GM23338 (cell line): ENCODE data around the gene RASSF7. TPM values are rescaled to one million over a fixed set of nuclear protein-coding genes. Genes with fewer than 3 reads are reported as not detected.
A peak's percentile ranks its signal among the peaks of the same experiment; 100 is the strongest.

ENCODE experiments used
- ATAC-seq: fragments of 200-7000 bp; cut with Tn5 transposase; 3 replicates; pipeline ENCODE4 v1.9.1; 2020
- DNase-seq: peaks from one replicate; pipeline ENCODE4 v3.0.0-alpha.2; 2015; ENCODE audit warnings: low spot score
- H2AFZ ChIP-seq: fragments of 200-600 bp; sonication (generic); 2 replicates; pipeline ENCODE4 v1.8.0; 2016; ENCODE audit warnings: antibody characterized with exemption, mild to moderate bottlenecking, moderate library complexity
- H3F3A ChIP-seq: fragments of 200-600 bp; sonication (generic); replicated peaks from 2 replicates; pipeline ENCODE4 v1.8.0; 2017; ENCODE audit warnings: antibody characterized with exemption, mixed run types, low read depth
- H3K27ac ChIP-seq: fragments of 200-600 bp; sonication (generic); 2 replicates; pipeline ENCODE4 v1.6.1; 2016; ENCODE audit warnings: low read depth
- H3K27me3 ChIP-seq: fragments of 200-600 bp; sonication (generic); 2 replicates; pipeline ENCODE4 v1.8.0; 2016; ENCODE audit warnings: mild to moderate bottlenecking, mixed run types, moderate library complexity; ENCODE audit not compliant: insufficient read depth
- H3K36me3 ChIP-seq: fragments of 200-600 bp; sonication (generic); 2 replicates; pipeline ENCODE4 v1.8.0; 2016; ENCODE audit warnings: mild to moderate bottlenecking; ENCODE audit not compliant: insufficient read depth
- H3K4me1 ChIP-seq: fragments of 200-600 bp; sonication (generic); 2 replicates; pipeline ENCODE4 v1.8.0; 2016; ENCODE audit warnings: mild to moderate bottlenecking, moderate library complexity; ENCODE audit not compliant: insufficient read depth
- H3K4me2 ChIP-seq: fragments of 200-600 bp; sonication (generic); 2 replicates; pipeline ENCODE4 v1.7.1; 2017; ENCODE audit warnings: mixed run types
- H3K4me3 ChIP-seq: fragments of 200-600 bp; sonication (generic); 2 replicates; pipeline ENCODE4 v1.6.1; 2016; ENCODE audit warnings: mixed run types
- H3K79me2 ChIP-seq: fragments of 200-600 bp; sonication (generic); replicated peaks from 2 replicates; pipeline ENCODE4 v1.8.0; 2017; ENCODE audit warnings: mild to moderate bottlenecking; ENCODE audit not compliant: insufficient read depth
- H3K9me2 ChIP-seq: fragments of 200-600 bp; sonication (generic); 2 replicates; pipeline ENCODE4 v1.8.0; 2017; ENCODE audit not compliant: insufficient read depth
- H4K20me1 ChIP-seq: fragments of 200-600 bp; sonication (generic); replicated peaks from 2 replicates; pipeline ENCODE4 v1.8.0; 2017; ENCODE audit warnings: mild to moderate bottlenecking; ENCODE audit not compliant: insufficient read depth
- H3K27ac Mint-ChIP-seq: 2 replicates; pipeline ENCODE4 v1.8.0; 2020; ENCODE audit warnings: inconsistent platforms, mild to moderate bottlenecking, moderate library complexity, mixed read lengths
- H3K27me3 Mint-ChIP-seq: 3 replicates; pipeline ENCODE4 v1.8.0; 2022; ENCODE audit warnings: low read depth, mild to moderate bottlenecking, moderate library complexity, mixed read lengths, inconsistent platforms; ENCODE audit not compliant: insufficient read depth, poor library complexity
- H3K36me3 Mint-ChIP-seq: 3 replicates; pipeline ENCODE4 v1.8.0; 2021; ENCODE audit warnings: low read depth, mild to moderate bottlenecking, inconsistent platforms, moderate library complexity, mixed read lengths
- H3K4me1 Mint-ChIP-seq: 3 replicates; pipeline ENCODE4 v1.8.0; 2020; ENCODE audit warnings: mild to moderate bottlenecking, inconsistent platforms, mixed read lengths
- H3K4me3 Mint-ChIP-seq: 3 replicates; pipeline ENCODE4 v1.8.0; 2021; ENCODE audit warnings: moderate library complexity, mild to moderate bottlenecking, inconsistent platforms, mixed read lengths
- H3K9me3 Mint-ChIP-seq: 3 replicates; pipeline ENCODE4 v1.8.0; 2020; ENCODE audit warnings: moderate library complexity, mild to moderate bottlenecking, inconsistent platforms, mixed read lengths
- CREB1 ChIP-seq: fragments of 250-450 bp; sonication (Bioruptor Pico); IDR thresholded peaks from 2 replicates; pipeline ENCODE4 v1.5.0; 2020; ENCODE audit warnings: low read depth, mild to moderate bottlenecking, moderate library complexity
- EZH2phosphoT487 ChIP-seq: fragments of 200-600 bp; sonication (generic); IDR thresholded peaks from one replicate; pipeline ENCODE4 v1.8.1; 2018; ENCODE audit warnings: antibody characterized with exemption; ENCODE audit not compliant: unreplicated experiment
- POLR2AphosphoS5 ChIP-seq: IDR thresholded peaks from 2 replicates; pipeline ENCODE4 v1.6.1; 2016; ENCODE audit warnings: antibody characterized with exemption, low read depth
- ZNF114 ChIP-seq: fragments of 250-450 bp; sonication (Bioruptor Pico); IDR thresholded peaks from 2 replicates; pipeline ENCODE4 v1.5.0; 2020; ENCODE audit warnings: mild to moderate bottlenecking, moderate library complexity
- ZNF331 ChIP-seq: fragments of 250-450 bp; sonication (Bioruptor Pico); IDR thresholded peaks from 2 replicates; pipeline ENCODE4 v1.5.0; 2020; ENCODE audit warnings: low read depth, mild to moderate bottlenecking, moderate library complexity
- long read RNA-seq: library from polyadenylated mRNA; unstranded; transcript quantifications from one replicate; pipeline ENCODE4 v2.0.0, GENCODE V29; 2020; ENCODE audit not compliant: unreplicated experiment
- polyA plus RNA-seq: library from polyadenylated mRNA; unstranded; fragments of >200 nt; fragmentation: Nextera tagmentation; extraction: Ambion mirVana; gene quantifications from 2 replicates; pipeline ENCODE4 v1.2.1, GENCODE V29; 2016
- total RNA-seq: library from RNA; depleted of rRNA; stranded (reverse); fragments of >200 nt; shearing (Covaris generic); gene quantifications from 2 replicates; pipeline ENCODE4 v1.2.3, GENCODE V29; 2014; rRNA removed
- TF ChIP-seq, protein P1 (sequence below): IDR thresholded peaks from one replicate; pipeline ENCODE4 v1.6.1; 2018; ENCODE audit warnings: antibody characterized with exemption; ENCODE audit not compliant: unreplicated experiment
- TF ChIP-seq, protein P2 (sequence below), 2 experiments: fragments of 200-600 bp in 1 of 2; sonication (generic) in 1 of 2; conservative IDR thresholded peaks; 2 replicates each; pipeline versions ENCODE4 v1.5.1 to v1.6.1; 2016 to 2017; ENCODE audit warnings: antibody characterized with exemption in 2 of 2, low read depth in 2 of 2, mild to moderate bottlenecking in 2 of 2, moderate library complexity in 1 of 2

Gene RASSF7, protein sequence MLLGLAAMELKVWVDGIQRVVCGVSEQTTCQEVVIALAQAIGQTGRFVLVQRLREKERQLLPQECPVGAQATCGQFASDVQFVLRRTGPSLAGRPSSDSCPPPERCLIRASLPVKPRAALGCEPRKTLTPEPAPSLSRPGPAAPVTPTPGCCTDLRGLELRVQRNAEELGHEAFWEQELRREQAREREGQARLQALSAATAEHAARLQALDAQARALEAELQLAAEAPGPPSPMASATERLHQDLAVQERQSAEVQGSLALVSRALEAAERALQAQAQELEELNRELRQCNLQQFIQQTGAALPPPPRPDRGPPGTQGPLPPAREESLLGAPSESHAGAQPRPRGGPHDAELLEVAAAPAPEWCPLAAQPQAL
- total RNA-seq (59.1 and 64.8 TPM in 2 replicates), polyA plus RNA-seq (37.6 and 39.6 TPM in 2 replicates)
- long read RNA-seq, transcript RASSF7-201 (4 exons, 1,731 nt), result major isoform, 21 of 42 reads
- long read RNA-seq, partial matches to known transcripts, result 3 of 42 reads
- long read RNA-seq, other reads (novel, unspliced or antisense), result 18 of 42 reads

DNA sequence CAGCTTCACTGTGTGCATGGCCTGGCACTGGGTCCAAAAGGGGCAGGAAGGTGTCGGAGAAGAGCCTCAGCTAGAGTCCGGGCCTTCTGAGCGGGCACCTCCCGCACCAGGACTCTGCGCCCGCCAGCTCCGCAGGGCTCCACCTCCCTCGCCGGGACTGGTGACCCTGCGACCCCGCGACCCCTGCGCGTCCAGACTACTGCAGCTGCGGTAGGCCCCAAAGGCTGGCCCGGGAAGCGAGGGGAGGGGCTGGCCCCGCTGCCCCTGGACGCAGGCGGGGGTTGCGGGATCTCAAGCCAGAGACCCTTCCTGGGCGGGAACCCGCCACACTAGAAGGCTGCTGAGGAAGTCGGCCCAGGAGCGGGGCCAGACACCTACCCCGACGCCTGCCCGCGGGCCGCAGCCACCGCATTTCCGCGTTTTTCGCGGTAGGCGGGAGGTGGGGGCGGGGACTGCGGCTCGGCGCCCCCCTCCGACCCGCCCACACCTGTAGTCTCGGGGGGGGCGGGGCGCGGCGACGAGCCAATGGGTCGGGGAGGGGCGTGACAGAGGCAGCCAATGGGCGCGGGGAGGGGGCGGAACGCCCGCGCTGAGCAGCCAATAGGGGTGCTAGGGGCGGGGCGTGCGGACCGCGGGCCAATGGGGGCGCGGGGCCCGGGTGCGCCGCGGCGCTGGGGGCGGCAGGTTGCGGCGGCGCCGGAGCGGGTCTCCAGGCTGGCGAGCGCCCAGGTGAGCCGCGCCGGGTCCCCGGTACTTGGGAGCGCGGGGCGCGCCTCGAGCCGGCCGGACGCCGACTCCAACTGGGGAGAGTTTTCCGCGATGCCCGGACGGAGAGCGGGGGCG lies at the start of gene RASSF7, which contains the start of gene LMNTD2:
Gene RASSF7 (plus strand): TSS at position 666 of the 843 bp plus-strand sequence. CDS start 799 bp downstream, outside the sequence.
Gene LMNTD2 (minus strand): TSS at position 434 of the 843 bp plus-strand sequence. CDS start 22 bp downstream, at position 412.
- Mint-ChIP-seq H3K9me3 (peaks cover 2% of the 10 kb centered on the region; the same call in 1 of the 3 replicates), H3K4me1 (peaks cover 11% of the 10 kb centered on the region), H3K4me3 (peak within 1 kb of the TSS; percentile 86), H3K27me3 (peaks cover 32% of the 10 kb centered on the region), H3K27ac (peak within 1 kb of the TSS; percentile 59; the same call in 1 of the 2 replicates), H3K36me3 (no peaks in the 10 kb centered on the region; the same call in 2 of the 3 replicates)
- peaks cover 12% of the 10 kb centered on the region for H4K20me1 ChIP-seq
- H3K9me2 ChIP-seq, result no peaks in the 10 kb centered on the region
- 0 out of 2 replicates have a peak, but pooled peaks cover 7% of the 10 kb centered on the region for H3K79me2 ChIP-seq
- peaks cover 8% of the 10 kb centered on the region; the same call in 1 of the 2 replicates for H3F3A ChIP-seq
- peak; percentile 60; the same call in 1 of the 2 replicates for TF ChIP-seq CREB1 (CRISPR knock-in tag)
- no peak for TF ChIP-seq ZNF331 (CRISPR knock-in tag)
- TF ChIP-seq, protein P1, sequence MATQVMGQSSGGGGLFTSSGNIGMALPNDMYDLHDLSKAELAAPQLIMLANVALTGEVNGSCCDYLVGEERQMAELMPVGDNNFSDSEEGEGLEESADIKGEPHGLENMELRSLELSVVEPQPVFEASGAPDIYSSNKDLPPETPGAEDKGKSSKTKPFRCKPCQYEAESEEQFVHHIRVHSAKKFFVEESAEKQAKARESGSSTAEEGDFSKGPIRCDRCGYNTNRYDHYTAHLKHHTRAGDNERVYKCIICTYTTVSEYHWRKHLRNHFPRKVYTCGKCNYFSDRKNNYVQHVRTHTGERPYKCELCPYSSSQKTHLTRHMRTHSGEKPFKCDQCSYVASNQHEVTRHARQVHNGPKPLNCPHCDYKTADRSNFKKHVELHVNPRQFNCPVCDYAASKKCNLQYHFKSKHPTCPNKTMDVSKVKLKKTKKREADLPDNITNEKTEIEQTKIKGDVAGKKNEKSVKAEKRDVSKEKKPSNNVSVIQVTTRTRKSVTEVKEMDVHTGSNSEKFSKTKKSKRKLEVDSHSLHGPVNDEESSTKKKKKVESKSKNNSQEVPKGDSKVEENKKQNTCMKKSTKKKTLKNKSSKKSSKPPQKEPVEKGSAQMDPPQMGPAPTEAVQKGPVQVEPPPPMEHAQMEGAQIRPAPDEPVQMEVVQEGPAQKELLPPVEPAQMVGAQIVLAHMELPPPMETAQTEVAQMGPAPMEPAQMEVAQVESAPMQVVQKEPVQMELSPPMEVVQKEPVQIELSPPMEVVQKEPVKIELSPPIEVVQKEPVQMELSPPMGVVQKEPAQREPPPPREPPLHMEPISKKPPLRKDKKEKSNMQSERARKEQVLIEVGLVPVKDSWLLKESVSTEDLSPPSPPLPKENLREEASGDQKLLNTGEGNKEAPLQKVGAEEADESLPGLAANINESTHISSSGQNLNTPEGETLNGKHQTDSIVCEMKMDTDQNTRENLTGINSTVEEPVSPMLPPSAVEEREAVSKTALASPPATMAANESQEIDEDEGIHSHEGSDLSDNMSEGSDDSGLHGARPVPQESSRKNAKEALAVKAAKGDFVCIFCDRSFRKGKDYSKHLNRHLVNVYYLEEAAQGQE, result no peak
- no peak for TF ChIP-seq EZH2phosphoT487
- TF ChIP-seq, protein P2, sequence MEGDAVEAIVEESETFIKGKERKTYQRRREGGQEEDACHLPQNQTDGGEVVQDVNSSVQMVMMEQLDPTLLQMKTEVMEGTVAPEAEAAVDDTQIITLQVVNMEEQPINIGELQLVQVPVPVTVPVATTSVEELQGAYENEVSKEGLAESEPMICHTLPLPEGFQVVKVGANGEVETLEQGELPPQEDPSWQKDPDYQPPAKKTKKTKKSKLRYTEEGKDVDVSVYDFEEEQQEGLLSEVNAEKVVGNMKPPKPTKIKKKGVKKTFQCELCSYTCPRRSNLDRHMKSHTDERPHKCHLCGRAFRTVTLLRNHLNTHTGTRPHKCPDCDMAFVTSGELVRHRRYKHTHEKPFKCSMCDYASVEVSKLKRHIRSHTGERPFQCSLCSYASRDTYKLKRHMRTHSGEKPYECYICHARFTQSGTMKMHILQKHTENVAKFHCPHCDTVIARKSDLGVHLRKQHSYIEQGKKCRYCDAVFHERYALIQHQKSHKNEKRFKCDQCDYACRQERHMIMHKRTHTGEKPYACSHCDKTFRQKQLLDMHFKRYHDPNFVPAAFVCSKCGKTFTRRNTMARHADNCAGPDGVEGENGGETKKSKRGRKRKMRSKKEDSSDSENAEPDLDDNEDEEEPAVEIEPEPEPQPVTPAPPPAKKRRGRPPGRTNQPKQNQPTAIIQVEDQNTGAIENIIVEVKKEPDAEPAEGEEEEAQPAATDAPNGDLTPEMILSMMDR (conservative IDR thresholded peaks at IDR 0.05; ENCODE audit: low read depth in 2 of 2), result no peak
- peak; percentile 57 for TF ChIP-seq POLR2AphosphoS5
- TF ChIP-seq ZNF114, result no peak
- peaks cover 14% of the 10 kb centered on the region for H3K4me1 ChIP-seq
- H3K4me2 ChIP-seq, result peak within 1 kb of the TSS; percentile 91
- H3K27ac ChIP-seq, result no peak within 1 kb of the TSS
- H3K27me3 ChIP-seq, result peaks cover 27% of the 10 kb centered on the region
- DNase-seq (peak; percentile 95), ATAC-seq (peak; percentile 60)
- H3K4me3 ChIP-seq, result peak within 1 kb of the TSS; percentile 88
- no peak within 1 kb of the TSS; the same call in 1 of the 2 replicates for H2AFZ ChIP-seq
- no peaks in the 10 kb centered on the region for H3K36me3 ChIP-seq
